Stimulated activated CD4-positive, alpha-beta T cell treated with anti-CD3 and anti-CD28 coated beads, Interleukin-1b, Interleukin-23, amount 100 ng/mL, for 24 hours (primary cell): ENCODE measurements around the gene GULP1.

Source experiments
- DNase-seq, 4 experiments: peaks; one replicate each; pipeline ENCODE4 v3.0.0-alpha.2; 2020; ENCODE audit warnings: low read depth in 4 of 4, low spot score in 1 of 4

Gene GULP1

DNA sequence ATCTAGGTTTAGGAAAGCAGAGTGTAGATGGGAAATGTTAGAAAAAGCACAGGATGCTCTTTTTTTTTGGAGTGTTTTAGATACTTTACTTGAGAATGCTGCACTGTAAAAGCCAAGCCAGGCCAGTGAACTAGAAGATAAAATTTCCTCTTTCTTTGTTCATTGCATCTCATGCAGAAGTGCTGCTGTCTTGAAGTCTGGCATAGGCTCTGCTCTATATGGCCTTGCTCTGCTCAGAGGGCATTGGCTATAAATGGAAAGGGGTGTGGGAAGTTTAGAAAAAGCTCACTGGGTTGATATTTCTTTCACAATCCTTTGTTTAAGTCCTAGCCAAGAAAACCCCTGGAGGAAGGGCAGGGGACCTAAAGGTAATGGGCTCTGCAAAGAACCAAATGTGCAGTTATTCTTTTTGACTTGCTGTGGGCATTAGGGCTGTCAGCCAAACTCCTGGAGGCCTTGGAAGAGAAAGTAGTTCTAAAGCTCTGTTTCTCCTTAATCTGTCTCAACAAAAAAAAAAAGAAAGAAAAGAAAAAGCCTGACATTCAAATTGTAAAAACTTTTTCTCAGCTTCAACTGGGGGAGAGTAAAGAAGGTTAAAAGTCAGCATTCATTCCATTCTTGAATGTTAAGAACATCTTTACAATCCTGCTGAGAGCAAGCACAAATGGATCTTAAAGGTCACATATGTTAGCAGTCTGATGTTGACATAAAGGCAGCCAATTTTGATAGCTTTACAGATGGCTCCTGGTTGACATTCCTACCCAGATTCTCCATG, 338.3 kb downstream of the GULP1 start:
- DNase-seq: no peak

DNA sequence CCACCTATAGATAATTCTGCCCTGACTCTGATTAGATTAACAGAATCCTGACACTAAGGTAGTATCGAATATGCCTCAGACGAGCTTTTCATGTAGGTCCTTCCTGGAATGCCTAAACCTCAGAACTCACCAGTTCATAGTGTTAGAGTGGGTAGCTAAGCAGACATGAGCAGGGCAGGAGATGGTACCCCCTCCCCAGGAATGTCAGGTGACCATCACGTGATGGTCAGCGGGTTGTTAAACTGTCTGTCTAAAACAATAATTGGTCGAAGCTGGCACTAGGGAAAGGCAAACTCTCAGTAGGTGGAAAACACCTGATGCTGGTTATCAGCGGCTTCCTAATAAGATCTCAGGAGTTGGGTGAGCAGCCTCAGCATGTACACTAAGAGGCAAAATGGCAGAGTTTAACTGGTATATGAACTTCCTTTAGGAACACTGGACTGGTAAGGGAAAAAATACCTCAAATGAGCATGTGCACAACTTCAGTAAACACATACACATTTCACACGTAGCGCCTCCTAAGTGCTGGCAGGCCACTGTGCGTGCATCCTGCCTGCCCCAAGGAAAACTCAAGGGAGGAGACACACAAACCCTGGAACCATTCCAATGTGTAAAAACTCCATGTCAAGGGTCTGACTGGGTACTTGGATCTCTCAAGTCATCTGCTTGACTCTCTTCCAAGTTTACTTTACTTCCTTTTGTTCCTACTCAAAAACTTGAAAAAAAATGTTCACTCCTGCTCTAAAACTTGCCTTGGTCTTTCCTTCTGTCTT, 339.5 kb downstream of the GULP1 start:
- DNase-seq: no peak

DNA sequence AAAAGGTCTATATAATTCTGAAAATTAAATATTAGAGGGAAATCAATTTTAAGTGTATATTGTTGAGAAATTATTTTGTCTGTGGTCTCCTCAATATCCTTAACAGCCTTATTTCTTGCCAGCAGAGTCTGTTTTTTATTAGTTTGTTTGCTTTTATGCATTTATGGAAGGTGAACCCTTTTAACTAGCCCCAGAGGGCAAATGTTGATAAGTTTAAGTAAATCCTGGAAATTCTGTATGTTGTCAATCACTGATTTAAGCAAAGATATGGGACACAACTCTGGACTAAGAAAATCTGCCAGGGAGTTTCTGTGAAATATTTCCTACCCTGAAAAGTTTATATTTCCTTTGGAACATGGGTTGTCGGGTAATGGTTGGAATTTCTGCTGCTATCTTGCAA, 343.0 kb downstream of the GULP1 start:
- DNase-seq: no peak
